K562 (cell line): Measurements from ENCODE around the gene SMG6. TPM values are rescaled to one million over a fixed set of nuclear protein-coding genes. Genes with fewer than 3 reads are reported as not detected.

Experiments
- ATAC-seq: fragments of 200-7000 bp; cut with Tn5 transposase; 3 replicates; pipeline ENCODE4 v1.9.1; 2020; ENCODE audit warnings: moderate library complexity
- BruUV-seq: library from RNA; stranded (reverse); fragments of 400-500 nt; replicated peaks from 2 replicates; lab custom pipeline; 2021; lab: Mats Ljungman, UMichigan
- CTCF ChIA-PET: fragments of 300-600 bp; formaldehyde crosslinking; extraction: SDS; loops from one replicate; lab custom pipeline; 2021; ENCODE audit warnings: low intra/inter-chr PET ratio; lab: Yijun Ruan, JAX
- POLR2A ChIA-PET: fragments of 300-600, 350-650 bp; sonication (Branson Sonifier 250); formaldehyde crosslinking; extraction: SDS; loops from one replicate; lab custom pipeline; 2021; ENCODE audit warnings: antibody characterized with exemption, inconsistent platforms; lab: Yijun Ruan, JAX
- DNase-seq, 4 experiments: peaks; one replicate each; pipeline versions ENCODE4 v3.0.0 to v3.0.0-alpha.2; 2011 to 2018; ENCODE audit warnings: low spot score in 3 of 4, mixed read lengths in 3 of 4; ENCODE audit errors: extremely low read depth in 1 of 4
- FAIRE-seq: peaks from 2 replicates; lab custom pipeline; 2011; peaks lifted over from hg19 to GRCh38; lab: Jason Lieb, UNC
- H2AFZ ChIP-seq: 2 replicates; pipeline ENCODE4 v1.6.0; 2011; ENCODE audit warnings: low read depth, low read length, control low read depth, inconsistent platforms
- H3K27ac ChIP-seq: fragments of 200-600 bp; 3 replicates; pipeline ENCODE4 v1.8.0; 2011; ENCODE audit warnings: low read depth, mild to moderate bottlenecking, control low read depth, inconsistent platforms, low read length, moderate library complexity, mixed read lengths; ENCODE audit errors: extremely low read depth
- H3K27me3 ChIP-seq, 2 experiments: fragments of 300-600 bp in 1 of 2; 2 replicates in 1 of 2; 3 replicates in 1 of 2; pipeline versions ENCODE4 v1.6.0 to v1.8.0; 2011; ENCODE audit warnings: inconsistent platforms in 2 of 2, low read length in 2 of 2, mild to moderate bottlenecking in 1 of 2, mixed read lengths in 1 of 2, moderate library complexity in 1 of 2; ENCODE audit not compliant: control insufficient read depth in 2 of 2, insufficient read depth in 2 of 2
- H3K36me3 ChIP-seq: fragments of 300-600 bp; 3 replicates; pipeline ENCODE4 v1.8.0; 2011; ENCODE audit warnings: mild to moderate bottlenecking, low read length, inconsistent platforms; ENCODE audit not compliant: control insufficient read depth, insufficient read depth
- H3K4me1 ChIP-seq, 2 experiments: fragments of 200-600 bp in 1 of 2; replicated peaks in 1 of 2; 2 replicates in 1 of 2; 3 replicates in 1 of 2; pipeline versions ENCODE4 v1.5.1 to v1.8.0; 2011; ENCODE audit warnings: inconsistent platforms in 2 of 2, low read length in 2 of 2, mild to moderate bottlenecking in 1 of 2, mixed read lengths in 1 of 2, moderate library complexity in 1 of 2; ENCODE audit not compliant: control insufficient read depth in 2 of 2, insufficient read depth in 2 of 2
- H3K4me2 ChIP-seq: 2 replicates; pipeline ENCODE4 v1.6.1; 2011; ENCODE audit warnings: low read length, control low read depth, inconsistent platforms, mixed read lengths; ENCODE audit not compliant: insufficient read depth
- H3K4me3 ChIP-seq: fragments of 200-600 bp; sonication (generic), shearing (Covaris generic); 2 replicates; pipeline ENCODE4 v1.5.1; 2016; ENCODE audit warnings: control low read depth, inconsistent platforms
- H3K79me2 ChIP-seq: fragments of 200-600 bp; 3 replicates; pipeline ENCODE4 v1.8.0; 2011; ENCODE audit warnings: low read length, inconsistent platforms; ENCODE audit not compliant: control insufficient read depth, insufficient read depth
- H3K9ac ChIP-seq, 2 experiments: 2 replicates each; pipeline versions ENCODE4 v1.6.0 to v1.6.1; 2011; ENCODE audit warnings: low read depth in 2 of 2, low read length in 2 of 2, control low read depth in 1 of 2, inconsistent platforms in 1 of 2, mild to moderate bottlenecking in 1 of 2, mixed read lengths in 1 of 2; ENCODE audit not compliant: insufficient read depth in 1 of 2
- H3K9me1 ChIP-seq: one replicate; pipeline ENCODE4 v1.6.0; 2011; ENCODE audit warnings: inconsistent platforms, mild to moderate bottlenecking, low read length, moderate library complexity; ENCODE audit not compliant: control insufficient read depth, insufficient read depth
- H3K9me3 ChIP-seq: replicated peaks from 2 replicates; pipeline ENCODE4 v1.5.1; 2011; ENCODE audit warnings: low read depth, low read length, inconsistent platforms; ENCODE audit not compliant: control insufficient read depth, insufficient read depth
- H4K20me1 ChIP-seq: replicated peaks from 2 replicates; pipeline ENCODE4 v1.6.1; 2011; ENCODE audit warnings: low read length, inconsistent platforms, mixed read lengths; ENCODE audit not compliant: control insufficient read depth, insufficient read depth
- DPF2 ChIP-seq: fragments of 450-650 bp; IDR thresholded peaks from 2 replicates; pipeline ENCODE4 v1.6.1; 2016
- FOSL1 ChIP-seq: fragments of 200-800 bp; sonication (Bioruptor generic); conservative IDR thresholded peaks from 2 replicates; pipeline ENCODE4 v1.6.1; 2016; ENCODE audit warnings: missing genetic modification characterization, missing compliant biosample characterization
- GATAD2A ChIP-seq: fragments of 450-650 bp; IDR thresholded peaks from 2 replicates; pipeline ENCODE4 v1.6.1; 2017
- MXD1 ChIP-seq: fragments of 250-450 bp; sonication (Bioruptor Pico); IDR thresholded peaks from 2 replicates; pipeline ENCODE4 v1.8.0; 2021; ENCODE audit warnings: borderline replicate concordance, mild to moderate bottlenecking, moderate library complexity; ENCODE audit not compliant: poor library complexity, severe bottlenecking
- NBN ChIP-seq: fragments of 450-650 bp; IDR thresholded peaks from 2 replicates; pipeline ENCODE4 v1.6.1; 2016; ENCODE audit warnings: low read depth, mild to moderate bottlenecking
- NR2C1 ChIP-seq, 2 experiments: fragments of 450-650 bp; IDR thresholded peaks; 2 replicates each; pipeline ENCODE4 v1.6.1; 2017; ENCODE audit warnings: mild to moderate bottlenecking in 2 of 2, antibody characterized with exemption in 1 of 2, inconsistent platforms in 1 of 2, missing compliant biosample characterization in 1 of 2, missing genetic modification characterization in 1 of 2
- SRF ChIP-seq, 2 experiments: fragments of 250-450, 450-650 bp in 1 of 2; sonication (Bioruptor Pico) in 1 of 2; sonication (generic) in 1 of 2; formaldehyde crosslinking; IDR thresholded peaks; 2 replicates each; pipeline versions ENCODE4 v1.5.0 to v1.5.1; 2020 to 2022; ENCODE audit warnings: mild to moderate bottlenecking in 1 of 2, missing genetic modification reagents in 1 of 2
- TAF9B ChIP-seq: fragments of 450-650 bp; IDR thresholded peaks from 2 replicates; pipeline ENCODE4 v1.6.1; 2018; ENCODE audit warnings: mild to moderate bottlenecking; ENCODE audit not compliant: partially characterized antibody
- ZC3H8 ChIP-seq: fragments of 450-650 bp; IDR thresholded peaks from 2 replicates; pipeline ENCODE4 v1.6.1; 2017
- WGBS: fragments of 100-300 bp; shearing (Covaris generic); methylation state at CpG from one replicate; pipeline ENCODE4 v1.1.6; 2016; ENCODE audit warnings: low coverage, mixed read lengths; ENCODE audit not compliant: insufficient coverage; ENCODE audit errors: missing lambda C conversion rate; 5-methylcytosine and 5-hydroxymethylcytosine counted together
- in situ Hi-C: fragments of 300-500 bp; cut with MboI; formaldehyde crosslinking; loops from 4 replicates; pipeline ENCODE4 v1.15.0; 2018; ENCODE audit warnings: inconsistent platforms, mixed read lengths
- intact Hi-C: fragments of 100-400 bp; cut with micrococcal nuclease; formaldehyde crosslinking; loops from 2 replicates; pipeline ENCODE4 v1.14.2; 2022
- polyA plus RNA-seq, 8 experiments: library from polyadenylated mRNA; depleted of rRNA in 4 of 8; stranded (reverse) in 5 of 8; unstranded in 3 of 8; fragments of >200 nt; fragmentation: Nextera tagmentation in 2 of 8; fragmentation: Illumina TruSeq in 1 of 8; extraction: Ambion mirVana in 2 of 8; extraction: Trizol in 1 of 8; gene quantifications; 2 replicates each; pipeline versions ENCODE4 v1.2.1 to v1.2.3, GENCODE V29; 2011 to 2014; ENCODE audit warnings: inconsistent platforms in 1 of 8, missing spikeins in 1 of 8
- total RNA-seq, 7 experiments: library from RNA; depleted of rRNA in 6 of 7; stranded (reverse); fragments of >200 nt in 6 of 7; fragmentation: Illumina TruSeq in 2 of 7; extraction: Trizol in 2 of 7; gene quantifications; 2 replicates each; pipeline versions ENCODE4 v1.2.1 to v1.2.3, GENCODE V29; 2011 to 2021; ENCODE audit warnings: low replicate concordance in 1 of 7

SMG6 gene
- total and polyA plus RNA-seq, 9 of the 15 experiments (the other 6 are each of a cell fraction or from before 2014, with no cell fraction given): 0.44 to 13.9 (median 6.0) TPM

GRCh38 chr17:2197271-2197670, 106.3 kb downstream of the SMG6 start:
- CTCF ChIA-PET: no interaction called here
- FAIRE-seq: no peak
- no peaks in the 10 kb centered on the region for H3K9me3 ChIP-seq
- no peak for ATAC-seq
- POLR2A ChIA-PET: interaction anchor here (0.6 kb wide), 1 partner anchor 13 kb away, joined by 4 read pairs; no protein-coding TSS in a partner anchor
- H3K9ac ChIP-seq: no peak overlapping the region
- H3K79me2 ChIP-seq: no peaks in the 10 kb centered on the region
- H3K4me2 ChIP-seq: no peak overlapping the region
- intact Hi-C loops (no loop called here), in situ Hi-C loops (no loop called here)
- H3K36me3 ChIP-seq: 0 out of 3 replicates have a peak, but pooled peaks cover 3% of the 10 kb centered on the region
- H3K27ac ChIP-seq: no peak overlapping the region
- DNase-seq: no peak
- no peak overlapping the region for H3K4me3 ChIP-seq
- 35% methylated on average over 2 of the region's 6 CpGs for WGBS
- H4K20me1 ChIP-seq: no peaks in the 10 kb centered on the region
- BruUV-seq: no TSS peak
- 0 out of 2 replicates have a peak, but pooled peaks have one; percentile 14 for TF ChIP-seq DPF2
- TF ChIP-seq SRF (CRISPR knock-in tag; IDR thresholded peaks at IDR 0.05): no peak
- no peak for TF ChIP-seq ZC3H8
- no peak for TF ChIP-seq TAF9B
- no peak for TF ChIP-seq NR2C1 (IDR thresholded peaks at IDR 0.05)
- TF ChIP-seq NR2C1 (tag; IDR thresholded peaks at IDR 0.05): 0 out of 2 replicates have a peak, but pooled peaks have one; percentile 13
- H3K9me1 ChIP-seq: no peaks in the 10 kb centered on the region
- peaks cover 0 to 6% of the 10 kb centered on the region in 2 experiments; a peak in 3 of 5 replicates for H3K4me1 ChIP-seq
- no peak overlapping the region for H2AFZ ChIP-seq
- no peaks in the 10 kb centered on the region for H3K27me3 ChIP-seq

GRCh38 chr17:2195729-2196128, 107.9 kb downstream of the SMG6 start:
- Histone ChIP-seq H3K79me2 (no peaks in the 10 kb centered on the region), H3K9ac (no peak overlapping the region), H2AFZ (no peak overlapping the region), H3K4me3 (no peak overlapping the region), H3K9me1 (no peaks in the 10 kb centered on the region), H4K20me1 (no peaks in the 10 kb centered on the region), H3K4me1 (peaks cover 0 to 10% of the 10 kb centered on the region in 2 experiments; a peak in 3 of 5 replicates), H3K9me3 (no peaks in the 10 kb centered on the region), H3K4me2 (no peak overlapping the region), H3K27me3 (no peaks in the 10 kb centered on the region), H3K27ac (no peak overlapping the region), H3K36me3 (0 out of 3 replicates have a peak, but pooled peaks cover 3% of the 10 kb centered on the region)
- ATAC-seq (no peak), FAIRE-seq (no peak), DNase-seq (no peak)
- 88% methylated on average over 6 of the region's 6 CpGs for WGBS
- in situ Hi-C loops: no loop called here
- intact Hi-C loops: no loop called here
- CTCF ChIA-PET: no interaction called here
- no TSS peak for BruUV-seq
- POLR2A ChIA-PET: interaction anchor here (0.6 kb wide), 1 partner anchor 9 kb away, joined by 3 read pairs; no protein-coding TSS in a partner anchor
- TF ChIP-seq GATAD2A (no peak), MXD1 (CRISPR knock-in tag) (no peak), NBN (no peak), FOSL1 (tag) (0 out of 2 replicates have a peak, but pooled peaks have one; percentile 24)
